Activated CD4-positive, alpha-beta T cell treated with anti-CD3 and anti-CD28 coated beads for 4 hours (primary cell): ENCODE results near the gene FXYD6.
"Not testable (repeated sequence)": the region's sequence is repeated elsewhere in the genome, so short reads cannot be mapped to it uniquely, and the experiment has no call there.

Experiments used
- DNase-seq, 2 donors: peaks; one replicate each; pipeline ENCODE4 v3.0.0-alpha.2; 2020

The FXYD6 gene

GRCh38 chr11:117868088-117868487, 8.4 kb downstream of the FXYD6 start:
- no peak for DNase-seq

GRCh38 chr11:117866526-117866925, 9.9 kb downstream of the FXYD6 start:
- DNase-seq: no peak

DNA sequence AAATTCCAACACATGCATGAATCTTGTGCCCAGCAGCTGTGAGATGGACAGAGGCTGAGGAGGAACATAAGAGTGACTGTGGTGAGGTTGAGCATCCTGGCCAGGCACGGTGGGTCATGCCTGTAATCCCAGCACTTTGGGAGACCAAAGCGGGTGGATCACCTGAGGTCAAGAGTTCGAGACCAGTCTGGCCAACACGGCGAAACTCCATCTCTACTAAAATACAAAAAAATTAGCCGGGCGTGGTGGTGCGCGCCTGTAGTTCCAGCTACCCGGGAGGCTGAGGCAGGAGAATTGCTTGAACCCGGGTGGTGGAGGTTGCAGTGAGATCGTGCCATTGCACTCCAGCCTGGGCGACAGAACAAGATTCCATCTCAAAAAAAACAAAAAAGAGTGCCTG, 10.9 kb downstream of the FXYD6 start:
- not testable (repeated sequence) for DNase-seq

DNA sequence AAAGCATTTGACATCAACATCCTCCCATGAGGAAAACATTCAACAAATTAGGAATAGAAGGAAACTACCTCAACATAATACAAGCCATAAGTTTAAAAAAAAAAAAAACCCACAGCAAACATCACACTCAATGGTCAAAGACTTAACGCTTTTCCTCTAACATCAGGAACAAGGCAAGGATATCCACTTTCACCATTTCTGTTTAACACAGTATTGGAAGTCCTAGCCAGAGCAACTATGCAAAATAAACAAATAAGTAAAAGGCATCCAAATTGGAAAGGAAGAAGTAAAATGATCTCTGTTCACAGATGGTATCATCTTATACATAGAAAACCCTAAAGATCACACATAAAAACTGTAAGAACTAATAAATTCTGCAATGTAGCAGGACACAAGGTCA, 13.1 kb downstream of the FXYD6 start:
- no peak for DNase-seq

GRCh38 chr11:117862753-117863152, 13.7 kb downstream of the FXYD6 start:
- DNase-seq: no peak

DNA sequence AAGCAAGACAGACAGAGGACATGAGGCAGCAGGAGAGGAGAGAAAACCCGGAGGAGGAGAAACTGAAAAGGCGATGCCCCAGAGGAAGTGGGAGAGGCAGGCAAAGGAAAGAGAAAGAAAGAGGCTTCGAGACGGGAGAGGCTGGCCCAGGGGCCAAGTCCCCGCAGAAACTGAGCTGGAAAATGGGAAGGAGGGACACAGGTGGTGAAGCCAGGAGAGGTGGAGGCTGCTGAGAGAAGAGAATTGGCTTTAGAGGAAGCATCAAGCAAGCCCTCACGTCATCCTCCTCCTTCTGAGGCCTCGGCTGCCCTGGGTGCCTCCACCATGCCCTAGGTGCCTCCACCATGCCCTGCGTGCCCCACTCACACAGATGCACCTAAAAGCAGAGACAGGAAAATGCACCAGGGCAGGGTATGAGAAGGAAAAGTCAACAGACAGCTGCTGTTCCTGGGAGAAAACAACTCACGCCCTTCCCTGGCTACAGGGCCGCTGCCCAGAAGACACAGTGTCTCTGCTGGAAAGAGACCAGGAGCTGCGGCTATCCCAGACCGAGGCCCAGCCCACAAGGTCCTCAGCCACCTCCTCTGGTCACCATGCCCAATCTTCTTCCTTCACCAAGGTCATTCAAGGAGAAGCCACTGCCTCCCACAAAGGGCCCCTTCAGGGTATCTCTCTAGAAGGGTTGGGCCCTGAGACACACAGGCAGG, 14.3 kb downstream of the FXYD6 start:
- DNase-seq: no peak

DNA sequence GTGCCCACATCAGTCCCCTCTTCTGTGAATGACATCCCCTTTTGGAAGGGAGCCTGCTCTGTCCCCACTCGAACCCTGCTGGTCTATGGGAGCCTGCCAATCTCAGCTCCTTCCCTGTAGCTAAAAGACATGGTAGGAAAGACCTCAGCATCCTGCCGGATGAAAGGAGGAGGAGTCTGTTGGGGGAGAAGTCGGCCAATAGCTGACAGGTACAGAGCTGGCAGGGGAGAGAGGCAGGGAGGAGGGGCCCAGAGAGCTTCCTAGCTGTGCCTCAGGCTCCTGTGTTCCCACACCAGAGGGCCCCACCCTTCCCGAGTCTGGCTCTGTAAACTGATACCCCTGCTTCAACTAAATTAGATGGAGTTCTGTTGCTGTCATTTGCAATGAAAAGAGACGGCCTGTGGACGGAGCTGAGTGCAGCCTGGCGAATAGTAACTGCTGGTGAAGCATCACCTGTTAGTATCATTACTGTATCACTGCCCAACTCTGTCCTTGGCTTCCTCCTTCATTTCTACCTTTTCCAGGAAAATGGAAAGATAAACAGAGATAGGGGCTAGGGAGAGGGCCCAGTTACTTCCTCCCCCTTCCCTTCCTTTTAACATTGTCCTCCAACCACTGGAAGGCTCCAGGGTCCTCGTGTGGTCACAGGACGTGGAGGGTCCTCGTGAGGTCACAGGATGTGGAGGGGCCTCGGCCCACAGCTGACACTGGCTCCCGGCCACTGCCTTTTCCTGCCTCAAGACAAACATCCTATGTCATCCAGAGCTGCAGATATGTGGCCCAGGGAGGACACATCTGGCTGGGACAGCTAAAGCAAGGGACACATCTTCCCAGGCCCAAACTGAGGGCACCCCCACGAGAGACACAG, 15.1 kb downstream of the FXYD6 start:
- DNase-seq: no peak

- DNase-seq: no peak
These were observed 16.3 kb downstream of the FXYD6 start for GRCh38 chr11:117860139-117860538.

GRCh38 chr11:117859488-117860112, 16.9 kb downstream of the FXYD6 start:
- DNase-seq: no peak

- no peak for DNase-seq
These were observed 17.4 kb downstream of the FXYD6 start for GRCh38 chr11:117859061-117859460.

- no peak for DNase-seq
These were observed 18.6 kb downstream of the FXYD6 start for GRCh38 chr11:117857734-117858414.

GRCh38 chr11:117855912-117856651, 20.4 kb downstream of the FXYD6 start:
- no peak for DNase-seq

DNA sequence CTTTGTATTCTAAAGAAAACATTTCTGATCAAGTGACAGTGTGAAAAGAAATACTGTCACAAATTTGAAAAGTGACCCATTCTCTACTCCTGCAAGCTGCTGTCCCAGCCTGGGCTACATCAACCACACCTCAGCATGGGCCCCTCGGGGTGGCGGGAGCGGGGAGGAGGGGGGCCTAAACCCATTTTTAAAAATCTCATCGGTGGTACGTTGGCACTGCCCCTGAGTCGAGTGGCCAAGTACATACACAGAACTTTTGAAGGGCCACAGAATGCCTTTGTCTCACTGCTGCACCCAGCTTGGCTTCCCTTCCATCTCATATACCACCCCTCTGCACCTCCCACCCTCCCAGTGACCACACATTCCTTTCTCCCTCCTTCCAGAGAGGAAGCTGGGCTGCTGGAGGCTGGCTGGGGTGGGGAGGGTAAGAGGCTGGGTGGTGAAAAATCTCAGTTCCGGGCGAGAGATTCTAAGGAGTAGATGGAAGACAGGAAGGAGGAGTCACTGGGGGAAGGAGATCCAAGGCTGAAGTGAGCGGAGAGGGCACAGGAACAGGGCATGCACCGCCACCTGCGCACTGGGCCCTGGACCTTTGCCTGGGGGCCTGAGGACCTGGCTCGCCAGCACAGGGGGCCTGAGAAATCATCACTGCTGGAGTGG, 21.1 kb downstream of the FXYD6 start:
- DNase-seq: no peak

DNA sequence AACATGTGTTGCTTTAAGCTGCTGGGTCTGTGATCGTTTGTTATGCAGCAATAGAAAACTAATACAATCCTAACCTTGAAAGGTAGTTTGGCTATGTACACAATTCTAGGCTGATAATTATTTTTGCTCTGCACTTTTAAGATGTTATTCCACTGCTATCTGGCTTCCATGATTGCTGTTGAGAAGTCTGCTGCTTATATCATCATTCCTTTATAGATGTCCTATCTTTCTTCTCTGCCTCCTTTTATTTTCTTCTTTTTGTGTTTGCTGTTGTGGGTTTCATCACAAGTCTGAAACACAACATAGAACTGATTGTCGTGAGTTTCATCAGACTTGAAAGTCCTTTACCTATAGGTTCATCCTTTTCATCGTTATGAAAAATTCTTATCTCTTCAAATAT, 24.1 kb downstream of the FXYD6 start:
- DNase-seq: no peak

GRCh38 chr11:117851852-117852251, 24.6 kb downstream of the FXYD6 start:
- no peak for DNase-seq

GRCh38 chr11:117851106-117851505, 25.4 kb downstream of the FXYD6 start:
- no peak for DNase-seq

DNA sequence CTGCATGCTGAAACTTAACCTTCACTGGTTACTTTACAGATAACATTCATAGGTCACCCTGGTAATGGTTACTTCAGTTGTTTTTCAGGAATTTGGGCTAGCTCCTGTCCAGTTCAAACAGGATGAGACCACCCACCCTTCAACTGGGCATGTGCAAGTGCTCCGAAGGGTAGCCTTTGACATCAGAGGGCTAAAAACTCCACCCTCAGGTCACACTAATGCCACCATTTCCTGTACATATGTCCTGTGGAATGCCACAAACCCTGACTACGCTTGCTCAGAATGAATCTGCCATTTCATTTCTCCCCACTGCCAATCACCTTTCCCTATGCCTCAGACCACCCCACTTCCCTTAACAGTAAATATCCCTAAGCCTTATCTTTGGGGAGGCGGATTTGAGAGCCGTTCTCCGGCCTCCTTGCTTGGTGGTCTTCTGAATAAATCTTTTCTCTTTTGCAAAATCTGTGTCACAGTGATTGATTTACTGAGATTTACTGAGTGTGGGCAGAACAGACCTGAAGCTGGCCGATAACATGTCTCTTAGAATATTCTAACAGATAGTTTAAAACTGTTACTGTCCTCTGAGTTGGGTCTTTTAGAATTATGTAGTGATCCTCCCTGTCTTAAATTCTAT, 26.6 kb downstream of the FXYD6 start:
- DNase-seq: no peak

DNA sequence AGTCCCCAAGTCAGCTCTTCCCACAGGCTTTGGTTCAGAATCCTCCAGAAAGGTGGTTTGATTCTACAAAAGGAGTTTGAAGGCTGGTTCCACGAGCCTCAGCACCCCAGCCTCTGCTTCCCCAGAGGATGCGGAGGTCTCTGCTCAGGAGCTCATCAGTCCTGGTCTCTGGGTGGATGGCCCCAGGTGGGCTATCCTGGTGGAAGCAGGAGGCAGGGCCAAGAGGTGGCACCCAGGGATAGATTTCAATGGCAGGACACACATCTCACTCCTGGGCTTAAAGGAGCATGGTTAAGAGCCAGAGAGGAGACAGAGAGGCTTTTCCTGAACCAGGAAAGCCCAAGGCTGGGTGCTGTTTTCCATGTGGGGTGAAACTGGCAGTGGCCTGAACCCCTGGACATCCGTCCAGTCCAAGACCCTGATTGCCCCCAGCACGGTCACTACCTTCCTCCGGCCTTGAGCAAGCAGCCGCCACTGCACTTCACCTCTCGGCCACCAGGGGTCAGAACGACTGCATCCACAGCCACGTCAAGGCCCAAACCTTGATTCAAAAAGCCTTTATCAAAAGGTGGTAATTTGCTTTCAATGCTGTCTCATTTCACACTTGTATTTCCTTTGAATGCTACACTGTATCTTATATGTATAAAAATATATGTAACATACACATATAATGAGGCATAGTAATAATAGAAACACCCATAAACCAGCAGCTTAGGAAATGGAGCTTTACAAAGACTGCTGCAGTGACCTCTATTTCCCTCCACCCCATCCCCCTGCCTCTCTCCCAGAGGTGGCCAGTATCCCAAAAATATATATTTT, 32.6 kb downstream of the FXYD6 start:
- DNase-seq: peak; percentile 71 to 85

GRCh38 chr11:117842131-117842941, 34.1 kb downstream of the FXYD6 start:
- no peak for DNase-seq
